HepG2 (cell line): ENCODE measurements around the gene TMEM19. TPM values are rescaled to one million over a fixed set of nuclear protein-coding genes. Genes with fewer than 3 reads are reported as not detected.

Experiments used
- BRCA1 ChIP-seq: sonication (generic); formaldehyde crosslinking; IDR thresholded peaks from 2 replicates; pipeline ENCODE4 v1.4.0; 2020; ENCODE audit warnings: missing genetic modification reagents
- CBFB ChIP-seq: sonication (generic); formaldehyde crosslinking; IDR thresholded peaks from 2 replicates; pipeline ENCODE4 v1.4.0; 2020; ENCODE audit warnings: missing genetic modification reagents
- CCAR2 ChIP-seq: fragments of 200-400 bp; formaldehyde crosslinking; optimal IDR thresholded peaks from 2 replicates; pipeline ENCODE3; 2018; ENCODE audit warnings: low read depth, mild to moderate bottlenecking, low read length, moderate library complexity
- CEBPB ChIP-seq: IDR thresholded peaks from 2 replicates; pipeline ENCODE4 v1.6.1; 2011; ENCODE audit warnings: low read depth, low read length, improper control_type of control experiment, borderline replicate concordance
- DBP ChIP-seq: sonication (generic); formaldehyde crosslinking; IDR thresholded peaks from 2 replicates; pipeline ENCODE4 v1.4.0; 2020; ENCODE audit warnings: missing genetic modification reagents; ENCODE audit errors: not compliant biosample characterization
- ELF4 ChIP-seq: sonication (generic); formaldehyde crosslinking; IDR thresholded peaks from 2 replicates; pipeline ENCODE4 v1.5.0; 2020; ENCODE audit warnings: missing genetic modification reagents, mild to moderate bottlenecking, moderate library complexity, borderline replicate concordance
- HMG20B ChIP-seq: conservative IDR thresholded peaks from 2 replicates; pipeline ENCODE4 v1.6.1; 2016; ENCODE audit warnings: missing genetic modification reagents, missing compliant biosample characterization
- MXD1 ChIP-seq: sonication (generic); formaldehyde crosslinking; IDR thresholded peaks from 2 replicates; pipeline ENCODE4 v1.4.0; 2020; ENCODE audit warnings: mild to moderate bottlenecking, missing genetic modification reagents
- NBN ChIP-seq: fragments of 450-650 bp; conservative IDR thresholded peaks from 2 replicates; pipeline ENCODE4 v1.6.1; 2017
- RAD21 ChIP-seq: fragments of 450-650 bp; formaldehyde crosslinking; IDR thresholded peaks from 2 replicates; pipeline ENCODE4 v1.5.0; 2020; ENCODE audit warnings: mild to moderate bottlenecking
- THAP8 ChIP-seq: sonication (generic); formaldehyde crosslinking; IDR thresholded peaks from 2 replicates; pipeline ENCODE4 v1.5.1; 2020; ENCODE audit warnings: missing genetic modification reagents, mild to moderate bottlenecking, borderline replicate concordance
- U2AF1 ChIP-seq: fragments of 200-400 bp; formaldehyde crosslinking; optimal IDR thresholded peaks from 2 replicates; pipeline ENCODE3; 2017; ENCODE audit warnings: mild to moderate bottlenecking, low read depth, low read length
- ZBTB26 ChIP-seq: IDR thresholded peaks from 2 replicates; pipeline ENCODE4 v1.6.1; 2016; ENCODE audit warnings: missing compliant biosample characterization, missing genetic modification reagents, borderline replicate concordance
- ZGPAT ChIP-seq: IDR thresholded peaks from 2 replicates; pipeline ENCODE4 v1.6.1; 2016; ENCODE audit warnings: mild to moderate bottlenecking
- ZNF136 ChIP-seq: sonication (generic); formaldehyde crosslinking; IDR thresholded peaks from 2 replicates; pipeline ENCODE4 v1.8.1; 2022; ENCODE audit warnings: low read depth, mild to moderate bottlenecking, moderate library complexity, missing genetic modification reagents
- ZNF143 ChIP-seq: sonication (generic); formaldehyde crosslinking; IDR thresholded peaks from 2 replicates; pipeline ENCODE4 v1.4.0; 2020; ENCODE audit warnings: missing genetic modification reagents
- ZNF530 ChIP-seq: sonication (generic); formaldehyde crosslinking; IDR thresholded peaks from 2 replicates; pipeline ENCODE4 v1.5.0; 2020; ENCODE audit warnings: low read depth, mild to moderate bottlenecking, missing genetic modification reagents
- polyA plus RNA-seq, 8 experiments: library from polyadenylated mRNA; depleted of rRNA in 3 of 8; stranded (reverse) in 7 of 8; unstranded in 1 of 8; fragments of >200 nt; fragmentation: Illumina TruSeq in 4 of 8; extraction: Trizol in 4 of 8; gene quantifications; 2 replicates each; pipeline versions ENCODE4 v1.2.1 to v1.2.3, GENCODE V29; 2011 to 2016; ENCODE audit warnings: low read depth in 4 of 8, missing spikeins in 1 of 8, mixed read lengths in 1 of 8; ENCODE audit not compliant: insufficient read depth in 1 of 8
- total RNA-seq, 5 experiments: library from RNA; depleted of rRNA; stranded (reverse); fragments of >200 nt; fragmentation: Illumina TruSeq; extraction: Trizol; gene quantifications; 2 replicates each; pipeline ENCODE4 v1.2.3, GENCODE V29; 2016; ENCODE audit warnings: low read depth in 1 of 5
- TF ChIP-seq, protein P1 (sequence below): sonication (generic); formaldehyde crosslinking; conservative IDR thresholded peaks from 2 replicates; pipeline ENCODE4 v1.4.0; 2020; ENCODE audit warnings: mild to moderate bottlenecking, missing genetic modification reagents, moderate library complexity

The TMEM19 gene
- total and polyA plus RNA-seq, 2 of the 13 experiments (the other 11 are each of a cell fraction or from before 2014, with no cell fraction given), result 16.9 to 22.5 TPM

DNA sequence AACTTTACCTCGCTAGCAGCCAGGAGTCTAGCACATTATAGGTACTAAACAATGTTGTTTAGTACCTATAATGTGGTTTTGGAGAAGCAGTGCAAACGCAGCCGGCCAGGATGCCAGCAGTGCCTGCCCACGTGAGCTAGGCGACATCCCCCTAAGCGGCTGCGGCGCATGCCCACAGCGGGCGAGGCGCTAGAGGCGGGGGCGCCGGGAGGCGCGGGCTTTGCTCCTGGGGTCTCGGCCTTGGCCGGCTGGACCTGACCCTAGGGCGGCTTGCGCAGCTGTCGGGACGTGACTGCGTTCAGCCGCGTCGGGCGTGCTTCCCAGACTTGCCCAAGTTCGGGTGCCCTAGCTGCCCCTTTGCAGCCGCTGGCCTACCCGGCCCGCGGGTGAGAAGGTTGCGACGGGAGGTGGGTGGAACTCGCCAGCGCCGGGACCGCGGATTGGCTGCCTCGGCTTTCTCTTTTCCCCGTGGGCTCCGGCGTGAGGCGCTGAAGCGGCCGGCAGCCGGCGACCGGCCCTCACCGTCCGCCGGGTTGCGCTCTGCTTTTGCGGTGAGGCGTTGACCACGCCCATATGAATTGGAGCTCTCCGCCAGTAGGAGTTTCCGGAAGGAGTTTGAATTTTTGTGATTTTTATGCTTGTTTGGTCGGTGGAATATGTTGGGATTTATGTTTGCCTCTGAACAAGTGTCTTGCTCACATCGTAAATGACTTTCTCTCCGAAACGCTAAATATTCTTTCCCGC, at the start of gene TMEM19 (continued):
- TF ChIP-seq CBFB (CRISPR knock-in tag), result peak; percentile 82
- no peak; the same call in 1 of the 2 replicates for TF ChIP-seq ZNF143 (CRISPR knock-in tag)
- TF ChIP-seq ZBTB26, result peak; percentile 75; the same call in 1 of the 2 replicates
- TF ChIP-seq, protein P1, sequence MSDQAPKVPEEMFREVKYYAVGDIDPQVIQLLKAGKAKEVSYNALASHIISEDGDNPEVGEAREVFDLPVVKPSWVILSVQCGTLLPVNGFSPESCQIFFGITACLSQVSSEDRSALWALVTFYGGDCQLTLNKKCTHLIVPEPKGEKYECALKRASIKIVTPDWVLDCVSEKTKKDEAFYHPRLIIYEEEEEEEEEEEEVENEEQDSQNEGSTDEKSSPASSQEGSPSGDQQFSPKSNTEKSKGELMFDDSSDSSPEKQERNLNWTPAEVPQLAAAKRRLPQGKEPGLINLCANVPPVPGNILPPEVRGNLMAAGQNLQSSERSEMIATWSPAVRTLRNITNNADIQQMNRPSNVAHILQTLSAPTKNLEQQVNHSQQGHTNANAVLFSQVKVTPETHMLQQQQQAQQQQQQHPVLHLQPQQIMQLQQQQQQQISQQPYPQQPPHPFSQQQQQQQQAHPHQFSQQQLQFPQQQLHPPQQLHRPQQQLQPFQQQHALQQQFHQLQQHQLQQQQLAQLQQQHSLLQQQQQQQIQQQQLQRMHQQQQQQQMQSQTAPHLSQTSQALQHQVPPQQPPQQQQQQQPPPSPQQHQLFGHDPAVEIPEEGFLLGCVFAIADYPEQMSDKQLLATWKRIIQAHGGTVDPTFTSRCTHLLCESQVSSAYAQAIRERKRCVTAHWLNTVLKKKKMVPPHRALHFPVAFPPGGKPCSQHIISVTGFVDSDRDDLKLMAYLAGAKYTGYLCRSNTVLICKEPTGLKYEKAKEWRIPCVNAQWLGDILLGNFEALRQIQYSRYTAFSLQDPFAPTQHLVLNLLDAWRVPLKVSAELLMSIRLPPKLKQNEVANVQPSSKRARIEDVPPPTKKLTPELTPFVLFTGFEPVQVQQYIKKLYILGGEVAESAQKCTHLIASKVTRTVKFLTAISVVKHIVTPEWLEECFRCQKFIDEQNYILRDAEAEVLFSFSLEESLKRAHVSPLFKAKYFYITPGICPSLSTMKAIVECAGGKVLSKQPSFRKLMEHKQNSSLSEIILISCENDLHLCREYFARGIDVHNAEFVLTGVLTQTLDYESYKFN, result peak; percentile 88
- peak; percentile 95; the same call in 1 of the 2 replicates for TF ChIP-seq ZNF136 (CRISPR knock-in tag)
- peak; percentile 57 for TF ChIP-seq RAD21 (CRISPR knock-in tag)
- peak; percentile 88 for TF ChIP-seq MXD1 (CRISPR knock-in tag)
- TF ChIP-seq U2AF1, result no peak
- TF ChIP-seq THAP8 (CRISPR knock-in tag), result no peak
- TF ChIP-seq CCAR2, result no peak
- TF ChIP-seq ZNF530 (CRISPR knock-in tag), result no peak
- TF ChIP-seq CEBPB, result 0 out of 2 replicates have a peak, but pooled peaks have one; percentile 28
- no peak for TF ChIP-seq BRCA1 (CRISPR knock-in tag)
- TF ChIP-seq ELF4, result no peak
- no peak for TF ChIP-seq HMG20B
- peak; percentile 91 for TF ChIP-seq ZGPAT
- no peak for TF ChIP-seq DBP (CRISPR knock-in tag)
- no peak for TF ChIP-seq NBN
